Measurements from ENCODE around the gene MAN1A1. TPM values are rescaled to one million over a fixed set of nuclear protein-coding genes. Genes with fewer than 3 reads are reported as not detected.
A peak's percentile ranks its signal among the peaks of the same experiment; 100 is the strongest.

MAN1A1 gene
- total and polyA plus RNA-seq, 4 donors: 68.2 to 209 (median 148) TPM

GRCh38 chr6:119241540-119242309 is 107.8 kb downstream of the MAN1A1 start:
- no peaks in the 10 kb centered on the region for H3K9me3 ChIP-seq (ENCODE audit: control insufficient read depth in 4 of 4, low read length in 3 of 4)
- H3K27me3 ChIP-seq (ENCODE audit: control insufficient read depth in 4 of 4, insufficient read depth in 4 of 4, low read length in 3 of 4): no peaks in the 10 kb centered on the region
- no peak overlapping the region for H3K27ac ChIP-seq (ENCODE audit: low read depth in 1 of 2, low read length in 2 of 2)
- peaks cover 1 to 17% (median 13%) of the 10 kb centered on the region in 4 donors for H3K36me3 ChIP-seq (ENCODE audit: control insufficient read depth in 4 of 4, insufficient read depth in 3 of 4, low read depth in 1 of 4, low read length in 3 of 4)
- H3K4me1 ChIP-seq (ENCODE audit: control insufficient read depth in 4 of 4, insufficient read depth in 4 of 4, low read length in 3 of 4): peaks cover 4 to 17% (median 9%) of the 10 kb centered on the region in 4 donors
- no peak for DNase-seq (ENCODE audit: low spot score)
- WGBS: 76% methylated on average over 3 of the region's 3 CpGs
- no peak overlapping the region for H3K4me3 ChIP-seq (ENCODE audit: low read depth in 1 of 3, low read length in 3 of 3)
- H3K9ac ChIP-seq (ENCODE audit: low read depth in 1 of 2, low read length in 2 of 2): no peak overlapping the region
- TF ChIP-seq HNF4A (conservative IDR thresholded peaks at IDR 0.05): no peak
- TF ChIP-seq, protein P1, sequence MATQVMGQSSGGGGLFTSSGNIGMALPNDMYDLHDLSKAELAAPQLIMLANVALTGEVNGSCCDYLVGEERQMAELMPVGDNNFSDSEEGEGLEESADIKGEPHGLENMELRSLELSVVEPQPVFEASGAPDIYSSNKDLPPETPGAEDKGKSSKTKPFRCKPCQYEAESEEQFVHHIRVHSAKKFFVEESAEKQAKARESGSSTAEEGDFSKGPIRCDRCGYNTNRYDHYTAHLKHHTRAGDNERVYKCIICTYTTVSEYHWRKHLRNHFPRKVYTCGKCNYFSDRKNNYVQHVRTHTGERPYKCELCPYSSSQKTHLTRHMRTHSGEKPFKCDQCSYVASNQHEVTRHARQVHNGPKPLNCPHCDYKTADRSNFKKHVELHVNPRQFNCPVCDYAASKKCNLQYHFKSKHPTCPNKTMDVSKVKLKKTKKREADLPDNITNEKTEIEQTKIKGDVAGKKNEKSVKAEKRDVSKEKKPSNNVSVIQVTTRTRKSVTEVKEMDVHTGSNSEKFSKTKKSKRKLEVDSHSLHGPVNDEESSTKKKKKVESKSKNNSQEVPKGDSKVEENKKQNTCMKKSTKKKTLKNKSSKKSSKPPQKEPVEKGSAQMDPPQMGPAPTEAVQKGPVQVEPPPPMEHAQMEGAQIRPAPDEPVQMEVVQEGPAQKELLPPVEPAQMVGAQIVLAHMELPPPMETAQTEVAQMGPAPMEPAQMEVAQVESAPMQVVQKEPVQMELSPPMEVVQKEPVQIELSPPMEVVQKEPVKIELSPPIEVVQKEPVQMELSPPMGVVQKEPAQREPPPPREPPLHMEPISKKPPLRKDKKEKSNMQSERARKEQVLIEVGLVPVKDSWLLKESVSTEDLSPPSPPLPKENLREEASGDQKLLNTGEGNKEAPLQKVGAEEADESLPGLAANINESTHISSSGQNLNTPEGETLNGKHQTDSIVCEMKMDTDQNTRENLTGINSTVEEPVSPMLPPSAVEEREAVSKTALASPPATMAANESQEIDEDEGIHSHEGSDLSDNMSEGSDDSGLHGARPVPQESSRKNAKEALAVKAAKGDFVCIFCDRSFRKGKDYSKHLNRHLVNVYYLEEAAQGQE (IDR thresholded peaks at IDR 0.05): no peak
- TF ChIP-seq ZBTB33 (IDR thresholded peaks at IDR 0.05): no peak
- no peak for TF ChIP-seq NR2F2 (IDR thresholded peaks at IDR 0.05)
- TF ChIP-seq FOXA1 (IDR thresholded peaks at IDR 0.05): no peak
- no peak for TF ChIP-seq RXRA (IDR thresholded peaks at IDR 0.05)
- no peak for TF ChIP-seq TAF1 (conservative IDR thresholded peaks at IDR 0.05)

DNA sequence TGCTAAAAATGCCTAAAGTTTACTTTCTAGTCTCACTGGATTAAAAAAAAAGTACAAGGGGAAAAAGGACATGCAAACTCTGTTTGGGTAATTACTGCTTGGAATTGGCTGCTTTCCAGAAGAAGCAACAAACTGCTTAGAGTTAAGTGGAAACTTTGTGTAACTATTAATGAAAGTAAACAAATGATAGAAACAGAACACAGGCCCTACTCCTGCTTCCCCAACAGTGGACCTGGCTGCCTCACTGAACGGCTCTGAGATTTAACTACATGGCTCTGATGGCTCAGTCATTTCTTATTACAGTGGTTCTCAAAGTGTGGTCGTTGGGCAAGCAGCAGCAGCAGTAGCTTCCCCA is 108.5 kb downstream of the MAN1A1 start:
- no peak for DNase-seq (ENCODE audit: low spot score)
- H3K9me3 ChIP-seq (ENCODE audit: control insufficient read depth in 4 of 4, low read length in 3 of 4): peaks cover 0 to 2% (median 0%) of the 10 kb centered on the region in 4 donors
- H3K27me3 ChIP-seq (ENCODE audit: control insufficient read depth in 4 of 4, insufficient read depth in 4 of 4, low read length in 3 of 4): no peaks in the 10 kb centered on the region
- H3K9ac ChIP-seq (ENCODE audit: low read depth in 1 of 2, low read length in 2 of 2): no peak overlapping the region
- TF ChIP-seq NR2F2 (IDR thresholded peaks at IDR 0.05) (peak; percentile 32), ZBTB33 (IDR thresholded peaks at IDR 0.05) (peak; percentile 21), YY1 (IDR thresholded peaks at IDR 0.05) (peak; percentile 37), MAX (IDR thresholded peaks at IDR 0.05) (no peak), GABPA (IDR thresholded peaks at IDR 0.05 in 1 of 2, conservative IDR thresholded peaks at IDR 0.05 in 1 of 2) (no peak), HNF4A (conservative IDR thresholded peaks at IDR 0.05) (peak in 1 of 2 donors; percentile 41), HNF4G (IDR thresholded peaks at IDR 0.05) (no peak), JUND (IDR thresholded peaks at IDR 0.05) (peak; percentile 65 to 75), FOXA1 (IDR thresholded peaks at IDR 0.05) (no peak), SP1 (IDR thresholded peaks at IDR 0.05) (peak; percentile 38), RAD21 (IDR thresholded peaks at IDR 0.05) (peak in 1 of 2 donors; percentile 47), FOXA2 (IDR thresholded peaks at IDR 0.05) (no peak), RXRA (IDR thresholded peaks at IDR 0.05) (peak; percentile 31 to 61), EGR1 (IDR thresholded peaks at IDR 0.05; ENCODE audit: low read depth in 2 of 2) (no peak)
- TF ChIP-seq, protein P1 (IDR thresholded peaks at IDR 0.05): no peak
- TF ChIP-seq, protein P2, sequence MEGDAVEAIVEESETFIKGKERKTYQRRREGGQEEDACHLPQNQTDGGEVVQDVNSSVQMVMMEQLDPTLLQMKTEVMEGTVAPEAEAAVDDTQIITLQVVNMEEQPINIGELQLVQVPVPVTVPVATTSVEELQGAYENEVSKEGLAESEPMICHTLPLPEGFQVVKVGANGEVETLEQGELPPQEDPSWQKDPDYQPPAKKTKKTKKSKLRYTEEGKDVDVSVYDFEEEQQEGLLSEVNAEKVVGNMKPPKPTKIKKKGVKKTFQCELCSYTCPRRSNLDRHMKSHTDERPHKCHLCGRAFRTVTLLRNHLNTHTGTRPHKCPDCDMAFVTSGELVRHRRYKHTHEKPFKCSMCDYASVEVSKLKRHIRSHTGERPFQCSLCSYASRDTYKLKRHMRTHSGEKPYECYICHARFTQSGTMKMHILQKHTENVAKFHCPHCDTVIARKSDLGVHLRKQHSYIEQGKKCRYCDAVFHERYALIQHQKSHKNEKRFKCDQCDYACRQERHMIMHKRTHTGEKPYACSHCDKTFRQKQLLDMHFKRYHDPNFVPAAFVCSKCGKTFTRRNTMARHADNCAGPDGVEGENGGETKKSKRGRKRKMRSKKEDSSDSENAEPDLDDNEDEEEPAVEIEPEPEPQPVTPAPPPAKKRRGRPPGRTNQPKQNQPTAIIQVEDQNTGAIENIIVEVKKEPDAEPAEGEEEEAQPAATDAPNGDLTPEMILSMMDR (IDR thresholded peaks at IDR 0.05; ENCODE audit: low read depth, low read length, missing input control): no peak
- WGBS: 18% methylated on average over 2 of the region's 2 CpGs
- H3K36me3 ChIP-seq (ENCODE audit: control insufficient read depth in 4 of 4, insufficient read depth in 3 of 4, low read depth in 1 of 4, low read length in 3 of 4): peaks cover 3 to 11% (median 8%) of the 10 kb centered on the region in 4 donors
- no peak overlapping the region for H3K4me3 ChIP-seq (ENCODE audit: low read depth in 1 of 3, low read length in 3 of 3)
- peak overlapping the region; percentile 6 to 14 for H3K27ac ChIP-seq (ENCODE audit: low read depth in 1 of 2, low read length in 2 of 2)
- H3K4me1 ChIP-seq (ENCODE audit: control insufficient read depth in 4 of 4, insufficient read depth in 4 of 4, low read length in 3 of 4): peaks cover 4 to 17% (median 9%) of the 10 kb centered on the region in 4 donors

Measured in liver (tissue), 9 donors.